ENCODE results near the gene RTN4RL1.
A peak's percentile ranks its signal among the peaks of the same experiment; 100 is the strongest.

Gene RTN4RL1

GRCh38 chr17:2049333-2050299 lies 24.5 kb upstream of the RTN4RL1 start (continued):
- TF ChIP-seq TRIM28 (IDR thresholded peaks at IDR 0.05; ENCODE audit: borderline replicate concordance, low read length) (no peak), ZNF23 (tag by site-specific recombination; IDR thresholded peaks at IDR 0.05; ENCODE audit: borderline replicate concordance) (no peak), ZNF623 (tag by site-specific recombination; IDR thresholded peaks at IDR 0.05) (no peak), ZNF239 (tag by site-specific recombination; IDR thresholded peaks at IDR 0.05) (no peak), ZBTB11 (tag by site-specific recombination; conservative IDR thresholded peaks at IDR 0.05; ENCODE audit: low read depth) (peak; percentile 45; the same call in 1 of the 2 replicates), ZNF292 (tag by site-specific recombination; IDR thresholded peaks at IDR 0.05; ENCODE audit: borderline replicate concordance, low read depth) (no peak), ZNF341 (tag by site-specific recombination; IDR thresholded peaks at IDR 0.05; ENCODE audit: low read depth) (no peak), ZXDB (tag by site-specific recombination; IDR thresholded peaks at IDR 0.05) (no peak), SETDB1 (IDR thresholded peaks at IDR 0.05; ENCODE audit: insufficient read length, low read length) (no peak), ZBTB20 (tag by site-specific recombination; IDR thresholded peaks at IDR 0.05) (0 out of 2 replicates have a peak, but pooled peaks have one; percentile 22), GLIS2 (tag by site-specific recombination; IDR thresholded peaks at IDR 0.05) (peak; percentile 56), ZNF404 (tag by site-specific recombination; IDR thresholded peaks at IDR 0.05) (no peak), HOXA7 (CRISPR knock-in tag; IDR thresholded peaks at IDR 0.05; ENCODE audit: borderline replicate concordance) (no peak), ZNF146 (tag by site-specific recombination; IDR thresholded peaks at IDR 0.05) (no peak), ZNF214 (tag by site-specific recombination; IDR thresholded peaks at IDR 0.05; ENCODE audit: borderline replicate concordance) (no peak), ZNF558 (tag by site-specific recombination; IDR thresholded peaks at IDR 0.05) (no peak), KLF7 (tag by site-specific recombination; IDR thresholded peaks at IDR 0.05; ENCODE audit: borderline replicate concordance) (no peak), ZFHX2 (tag by site-specific recombination; conservative IDR thresholded peaks at IDR 0.05) (peak; percentile 97), OSR2 (tag by site-specific recombination; IDR thresholded peaks at IDR 0.05) (no peak), ZNF529 (tag by site-specific recombination; IDR thresholded peaks at IDR 0.05; ENCODE audit: insufficient replicate concordance) (no peak), ZSCAN18 (tag by site-specific recombination; IDR thresholded peaks at IDR 0.05) (no peak), ZNF488 (tag by site-specific recombination; IDR thresholded peaks at IDR 0.05) (no peak), SP3 (tag by site-specific recombination; IDR thresholded peaks at IDR 0.05) (no peak), ZFP3 (tag by site-specific recombination; IDR thresholded peaks at IDR 0.05; ENCODE audit: low read depth) (no peak), BCL11B (tag by site-specific recombination; IDR thresholded peaks at IDR 0.05; ENCODE audit: low read depth) (no peak), ZNF561 (tag by site-specific recombination; IDR thresholded peaks at IDR 0.05; ENCODE audit: borderline replicate concordance) (peak; percentile 12; the same call in 1 of the 2 replicates), ZNF48 (tag by site-specific recombination; IDR thresholded peaks at IDR 0.05) (no peak), ZNF677 (tag by site-specific recombination; IDR thresholded peaks at IDR 0.05) (0 out of 2 replicates have a peak, but pooled peaks have one; percentile 34), BCL11A (tag by site-specific recombination; IDR thresholded peaks at IDR 0.05; ENCODE audit: low read depth) (no peak), TSHZ1 (tag by site-specific recombination; IDR thresholded peaks at IDR 0.05; ENCODE audit: borderline replicate concordance) (no peak), KLF10 (tag by site-specific recombination; IDR thresholded peaks at IDR 0.05) (peak; percentile 20; the same call in 1 of the 2 replicates)

All from HEK293 (cell line).